SK-N-DZ (cell line): ENCODE data around the gene TLE4. TPM values are rescaled to one million over a fixed set of nuclear protein-coding genes. Genes with fewer than 3 reads are reported as not detected.
"Not testable (repeated sequence)": the region's sequence is repeated elsewhere in the genome, so short reads cannot be mapped to it uniquely, and the experiment has no call there.

Experiments used
- DNase-seq: peaks from one replicate; pipeline ENCODE4 v3.0.0-alpha.2; 2015; ENCODE audit warnings: low spot score
- polyA plus RNA-seq, 2 experiments: library from polyadenylated mRNA; depleted of rRNA; stranded (reverse); fragments of >200 nt; gene quantifications; 2 replicates each; pipeline ENCODE4 v1.2.3, GENCODE V29; 2014

TLE4 gene
- polyA plus RNA-seq (2014; cell fraction: cytosol; rRNA removed): 68.9 and 74.0 TPM in 2 replicates
- 50.8 and 52.3 TPM in 2 replicates for polyA plus RNA-seq (2014; cell fraction: nucleus; rRNA removed)

GRCh38 chr9:79571309-79572031 lies at the start of gene TLE4:
TLE4 (plus strand) TSS chr9:79571965; CDS start chr9:79572791, 826 bp downstream.
- DNase-seq: peak; percentile 100

- no peak for DNase-seq
Measured at GRCh38 chr9:79522793-79523192, 49.0 kb upstream of the TLE4 start.

GRCh38 chr9:79524266-79524665 lies 47.5 kb upstream of the TLE4 start:
- DNase-seq: no peak

- DNase-seq: no peak
Measured at GRCh38 chr9:79526149-79526672, 45.6 kb upstream of the TLE4 start.

- no peak for DNase-seq
Measured at GRCh38 chr9:79535534-79535933, 36.2 kb upstream of the TLE4 start.

- no peak for DNase-seq
Measured at GRCh38 chr9:79537838-79538237, 33.9 kb upstream of the TLE4 start.

GRCh38 chr9:79542735-79543620 lies 28.8 kb upstream of the TLE4 start:
- DNase-seq: no peak

GRCh38 chr9:79544375-79544774 lies 27.4 kb upstream of the TLE4 start:
- not testable (repeated sequence) for DNase-seq

GRCh38 chr9:79551586-79551985 lies 20.2 kb upstream of the TLE4 start:
- DNase-seq: no peak

GRCh38 chr9:79551994-79552393 lies 19.8 kb upstream of the TLE4 start:
- DNase-seq: no peak

GRCh38 chr9:79555474-79556089 lies 16.2 kb upstream of the TLE4 start:
- no peak for DNase-seq

- peak; percentile 40 for DNase-seq
Measured at GRCh38 chr9:79559495-79560181, 12.1 kb upstream of the TLE4 start.

GRCh38 chr9:79562749-79563386 lies 8.9 kb upstream of the TLE4 start:
- no peak for DNase-seq

- no peak for DNase-seq
Measured at GRCh38 chr9:79564105-79564504, 7.7 kb upstream of the TLE4 start.

GRCh38 chr9:79565245-79565644 lies 6.5 kb upstream of the TLE4 start:
- no peak for DNase-seq

- DNase-seq: no peak
Measured at GRCh38 chr9:79567671-79568098, 4.1 kb upstream of the TLE4 start.

GRCh38 chr9:79568337-79569101 lies 3.2 kb upstream of the TLE4 start:
- DNase-seq: no peak

- DNase-seq: peak; percentile 31
Measured at GRCh38 chr9:79569814-79570447, 1.8 kb upstream of the TLE4 start.
